ENCODE data around the gene SENP6.

DNA sequence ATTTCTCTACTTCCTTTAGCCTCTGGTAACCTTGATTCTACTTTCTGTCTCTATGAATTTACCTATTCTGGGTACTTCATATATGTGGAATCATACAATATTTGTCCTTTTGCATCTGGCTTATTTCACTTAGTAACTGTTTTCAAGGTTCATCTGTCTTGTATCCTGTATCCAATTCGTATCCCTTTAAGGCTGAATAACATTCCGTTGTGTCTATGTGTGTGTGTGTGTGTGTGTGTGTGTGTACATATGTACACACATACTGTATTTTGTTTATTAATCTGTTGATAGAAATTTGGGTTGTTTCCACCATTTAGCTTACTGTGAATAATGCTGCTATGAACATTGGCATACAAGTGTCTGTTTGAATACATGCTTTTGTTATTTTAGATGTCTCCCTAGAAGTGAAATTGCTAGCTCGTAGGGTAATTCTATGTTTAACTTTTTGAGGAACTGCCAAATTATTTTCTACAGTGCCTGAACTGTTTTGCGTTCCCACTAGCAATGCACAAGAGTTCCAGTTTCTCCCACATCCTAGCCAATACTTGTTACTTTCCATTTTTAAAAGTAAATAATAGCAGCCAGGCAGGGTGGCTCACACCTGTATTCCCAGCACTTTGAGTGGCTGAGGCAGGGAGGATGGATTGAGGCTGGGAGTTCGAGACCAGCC lies 17.7 kb downstream of the SENP6 start:
- TF ChIP-seq, protein P1, sequence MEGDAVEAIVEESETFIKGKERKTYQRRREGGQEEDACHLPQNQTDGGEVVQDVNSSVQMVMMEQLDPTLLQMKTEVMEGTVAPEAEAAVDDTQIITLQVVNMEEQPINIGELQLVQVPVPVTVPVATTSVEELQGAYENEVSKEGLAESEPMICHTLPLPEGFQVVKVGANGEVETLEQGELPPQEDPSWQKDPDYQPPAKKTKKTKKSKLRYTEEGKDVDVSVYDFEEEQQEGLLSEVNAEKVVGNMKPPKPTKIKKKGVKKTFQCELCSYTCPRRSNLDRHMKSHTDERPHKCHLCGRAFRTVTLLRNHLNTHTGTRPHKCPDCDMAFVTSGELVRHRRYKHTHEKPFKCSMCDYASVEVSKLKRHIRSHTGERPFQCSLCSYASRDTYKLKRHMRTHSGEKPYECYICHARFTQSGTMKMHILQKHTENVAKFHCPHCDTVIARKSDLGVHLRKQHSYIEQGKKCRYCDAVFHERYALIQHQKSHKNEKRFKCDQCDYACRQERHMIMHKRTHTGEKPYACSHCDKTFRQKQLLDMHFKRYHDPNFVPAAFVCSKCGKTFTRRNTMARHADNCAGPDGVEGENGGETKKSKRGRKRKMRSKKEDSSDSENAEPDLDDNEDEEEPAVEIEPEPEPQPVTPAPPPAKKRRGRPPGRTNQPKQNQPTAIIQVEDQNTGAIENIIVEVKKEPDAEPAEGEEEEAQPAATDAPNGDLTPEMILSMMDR (IDR thresholded peaks at IDR 0.05; ENCODE audit: poor library complexity) = no peak
- TF ChIP-seq EZH2 (IDR thresholded peaks at IDR 0.05; ENCODE audit: borderline replicate concordance) = no peak

Data from hepatocyte (in vitro differentiated cells).